ENCODE results near the gene SLC30A2. TPM values are rescaled to one million over a fixed set of nuclear protein-coding genes. Genes with fewer than 3 reads are reported as not detected.

The SLC30A2 gene
- total RNA-seq, 1 experiment from 2014 or later: 0.23 TPM

GRCh38 chr1:26070963-26071342 is 25.0 kb upstream of the SLC30A2 start:
- no TSS peak for BruUV-seq (replicated peaks)
- DNase-seq (ENCODE audit: low read depth, low spot score) (no peak), ATAC-seq (no peak)
- H3K4me1 ChIP-seq (ENCODE audit: control insufficient read depth, insufficient read depth, low read length): no peaks in the 10 kb centered on the region
- no peak overlapping the region for H3K4me3 ChIP-seq (ENCODE audit: low read depth in 2 of 2, low read length in 2 of 2)
- POLR2A ChIA-PET: no interaction called here
- in situ Hi-C loops (cut with HindIII; ENCODE audit: low pct_unique_long_range_greater_than_20kb, low sequenced_read_pairs): no loop called here
- H3K9me3 ChIP-seq (ENCODE audit: control insufficient read depth, insufficient read depth, low read depth, low read length): no peaks in the 10 kb centered on the region
- H3K27me3 ChIP-seq (ENCODE audit: control insufficient read depth, insufficient read depth, low read length): peaks cover 2% of the 10 kb centered on the region; the same call in 1 of the 2 replicates
- CTCF ChIA-PET: interaction anchor here (1.0 kb wide), 1 partner anchor 99 kb away, joined by 3 read pairs; the partner anchor contains the start of gene ZNF593
- H3K36me3 ChIP-seq (ENCODE audit: control insufficient read depth, insufficient read depth, low read length): no peaks in the 10 kb centered on the region
- intact Hi-C loops (cut with micrococcal nuclease; ENCODE audit: unreplicated experiment): no loop called here
- no peak for TF ChIP-seq SIN3A (IDR thresholded peaks at IDR 0.05; ENCODE audit: borderline replicate concordance, insufficient read depth, low read depth, low read length)
- no peak for TF ChIP-seq CTCF (IDR thresholded peaks at IDR 0.05)
- no peak for TF ChIP-seq REST (IDR thresholded peaks at IDR 0.05; ENCODE audit: insufficient read depth in 1 of 2, low read depth in 2 of 2, low read length in 1 of 2)
- no peak for TF ChIP-seq TCF7L2 (IDR thresholded peaks at IDR 0.05; ENCODE audit: low read depth, low read length)
- no peak for TF ChIP-seq POLR2AphosphoS5 (IDR thresholded peaks at IDR 0.05; ENCODE audit: low read depth, low read length)
- H3K27ac ChIP-seq (ENCODE audit: low read length): no peak overlapping the region

- POLR2A ChIA-PET: interaction anchor here (0.7 kb wide), 1 partner anchor 1978 kb away, joined by 3 read pairs; no protein-coding TSS in a partner anchor
- TF ChIP-seq SIN3A (IDR thresholded peaks at IDR 0.05; ENCODE audit: borderline replicate concordance, insufficient read depth, low read depth, low read length) (no peak), TCF7L2 (IDR thresholded peaks at IDR 0.05; ENCODE audit: low read depth, low read length) (no peak), POLR2AphosphoS5 (IDR thresholded peaks at IDR 0.05; ENCODE audit: low read depth, low read length) (no peak)
- intact Hi-C loops (cut with micrococcal nuclease; ENCODE audit: unreplicated experiment) (no loop called here), in situ Hi-C loops (cut with HindIII; ENCODE audit: low pct_unique_long_range_greater_than_20kb, low sequenced_read_pairs) (no loop called here)
- no peak overlapping the region for H3K4me3 ChIP-seq (ENCODE audit: low read depth in 2 of 2, low read length in 2 of 2)
- ATAC-seq (no peak), DNase-seq (ENCODE audit: low read depth, low spot score) (no peak)
- H3K36me3 ChIP-seq (ENCODE audit: control insufficient read depth, insufficient read depth, low read length): no peaks in the 10 kb centered on the region
- no TSS peak for BruUV-seq (replicated peaks)
- H3K9me3 ChIP-seq (ENCODE audit: control insufficient read depth, insufficient read depth, low read depth, low read length): no peaks in the 10 kb centered on the region
- H3K27me3 ChIP-seq (ENCODE audit: control insufficient read depth, insufficient read depth, low read length): peaks cover 2% of the 10 kb centered on the region; the same call in 1 of the 2 replicates
- CTCF ChIA-PET: no interaction called here
- no peak overlapping the region for H3K27ac ChIP-seq (ENCODE audit: low read length)
- H3K4me1 ChIP-seq (ENCODE audit: control insufficient read depth, insufficient read depth, low read length): no peaks in the 10 kb centered on the region
These were observed 24.5 kb upstream of the SLC30A2 start for GRCh38 chr1:26070296-26070962.

- no TSS peak for BruUV-seq (replicated peaks)
- DNase-seq (ENCODE audit: low read depth, low spot score) (no peak), ATAC-seq (no peak)
- no peaks in the 10 kb centered on the region for H3K36me3 ChIP-seq (ENCODE audit: control insufficient read depth, insufficient read depth, low read length)
- H3K27me3 ChIP-seq (ENCODE audit: control insufficient read depth, insufficient read depth, low read length): peaks cover 2% of the 10 kb centered on the region; the same call in 1 of the 2 replicates
- no peak overlapping the region for H3K4me3 ChIP-seq (ENCODE audit: low read depth in 2 of 2, low read length in 2 of 2)
- intact Hi-C loops (cut with micrococcal nuclease; ENCODE audit: unreplicated experiment): no loop called here
- H3K27ac ChIP-seq (ENCODE audit: low read length): no peak overlapping the region
- in situ Hi-C loops (cut with HindIII; ENCODE audit: low pct_unique_long_range_greater_than_20kb, low sequenced_read_pairs): no loop called here
- no peaks in the 10 kb centered on the region for H3K9me3 ChIP-seq (ENCODE audit: control insufficient read depth, insufficient read depth, low read depth, low read length)
- ChIA-PET CTCF (no interaction called here), POLR2A (interaction anchor here (0.7 kb wide), 1 partner anchor 1977 kb away, joined by 3 read pairs; no protein-coding TSS in a partner anchor)
- no peak for TF ChIP-seq TCF7L2 (IDR thresholded peaks at IDR 0.05; ENCODE audit: low read depth, low read length)
- TF ChIP-seq REST (IDR thresholded peaks at IDR 0.05; ENCODE audit: insufficient read depth in 1 of 2, low read depth in 2 of 2, low read length in 1 of 2): no peak
- no peaks in the 10 kb centered on the region for H3K4me1 ChIP-seq (ENCODE audit: control insufficient read depth, insufficient read depth, low read length)
These were observed 24.0 kb upstream of the SLC30A2 start for GRCh38 chr1:26069941-26070295.
